GM10266 (cell line): ENCODE data around the gene GPR26.

Experiments used
- DNase-seq: peaks from one replicate; pipeline ENCODE4 v3.0.0; 2012; ENCODE audit errors: extremely low spot score
- CTCF ChIP-seq: IDR thresholded peaks from 2 replicates; pipeline ENCODE4 v1.5.1; 2012; ENCODE audit warnings: mild to moderate bottlenecking, low read depth; ENCODE audit not compliant: control insufficient read depth, insufficient read depth; ENCODE audit errors: missing control alignments

Gene GPR26

GRCh38 chr10:123636598-123637325 is 29.4 kb upstream of the GPR26 start:
- TF ChIP-seq CTCF = no peak
- DNase-seq = no peak

DNA sequence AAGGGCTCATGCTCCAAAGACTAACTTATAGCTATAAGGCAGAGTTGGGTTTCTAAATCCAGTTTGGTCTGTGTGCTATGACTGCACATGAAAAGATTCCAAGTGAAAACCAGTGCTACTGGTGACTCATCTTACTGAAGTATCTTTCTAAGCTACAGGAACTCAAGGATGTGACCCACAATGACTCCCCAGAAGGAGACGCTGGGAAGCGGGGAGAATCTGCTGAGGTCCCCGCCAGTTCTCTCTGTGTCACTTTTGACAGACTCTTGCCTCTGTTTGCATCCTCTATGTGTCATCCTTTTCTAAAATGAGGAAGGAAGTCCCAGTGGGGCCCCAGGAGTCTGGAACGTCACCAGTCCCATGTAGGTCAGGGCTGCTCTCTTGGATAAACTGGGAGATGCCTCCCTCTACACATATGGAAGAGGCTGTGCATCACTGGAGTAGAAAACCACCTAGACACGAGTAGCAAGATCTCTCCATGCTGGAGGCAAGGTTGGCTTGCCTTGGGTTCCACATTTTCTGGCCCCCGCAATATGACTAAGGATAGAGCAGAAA is 28.8 kb upstream of the GPR26 start:
- TF ChIP-seq CTCF = no peak
- DNase-seq = no peak

DNA sequence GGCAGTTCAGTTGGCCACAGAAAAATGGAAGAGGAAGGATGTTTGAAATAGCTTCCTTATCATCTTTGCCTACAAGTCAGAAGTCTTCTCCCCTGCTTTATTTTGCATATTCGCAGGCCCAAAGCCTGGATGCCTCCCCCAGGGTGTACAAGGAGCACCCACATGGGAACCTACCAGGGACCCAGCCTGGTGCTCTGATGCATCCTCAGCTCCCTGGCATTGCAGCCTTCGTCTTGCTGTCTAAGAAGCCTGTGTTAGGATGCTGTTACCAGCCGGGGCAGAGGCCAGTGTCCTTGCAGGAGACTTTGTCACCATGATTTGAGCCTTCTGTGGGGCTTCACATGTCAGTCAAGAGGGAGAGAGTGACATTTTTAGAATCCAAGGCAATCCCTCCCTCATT is 27.0 kb upstream of the GPR26 start:
- TF ChIP-seq CTCF = no peak
- no peak for DNase-seq

- TF ChIP-seq CTCF = no peak
- DNase-seq = no peak
Observed at GRCh38 chr10:123640016-123640535, 26.1 kb upstream of the GPR26 start.

- no peak for TF ChIP-seq CTCF
- DNase-seq = no peak
Observed at GRCh38 chr10:123642293-123642692, 23.9 kb upstream of the GPR26 start.

GRCh38 chr10:123642697-123643096 is 23.5 kb upstream of the GPR26 start:
- no peak for DNase-seq
- TF ChIP-seq CTCF = no peak

- TF ChIP-seq CTCF = no peak
- DNase-seq = no peak
Observed at GRCh38 chr10:123643315-123643714, 22.8 kb upstream of the GPR26 start.
